Upper lobe of right lung (tissue), 1 donor: ENCODE measurements around the gene FERMT2. TPM values are rescaled to one million over a fixed set of nuclear protein-coding genes. Genes with fewer than 3 reads are reported as not detected.
A peak's percentile ranks its signal among the peaks of the same experiment; 100 is the strongest.

Experiments used
- ATAC-seq: fragments of 200-7000 bp; cut with Tn5 transposase; one replicate; pipeline ENCODE4 v1.9.1; 2020; ENCODE audit warnings: mild to moderate bottlenecking, moderate library complexity
- DNase-seq: peaks from one replicate; pipeline ENCODE4 v3.0.0-alpha.2; 2020
- H3K27ac ChIP-seq: fragments of 200-600 bp; one replicate; pipeline ENCODE4 v1.8.0; 2022
- H3K27me3 ChIP-seq: fragments of 200-600 bp; one replicate; pipeline ENCODE4 v1.8.0; 2022; ENCODE audit warnings: mild to moderate bottlenecking
- H3K36me3 ChIP-seq: fragments of 200-600 bp; one replicate; pipeline ENCODE4 v1.8.0; 2022
- H3K4me1 ChIP-seq: fragments of 200-600 bp; one replicate; pipeline ENCODE4 v1.8.0; 2022
- H3K4me3 ChIP-seq: fragments of 200-600 bp; one replicate; pipeline ENCODE4 v1.8.0; 2022; ENCODE audit warnings: mild to moderate bottlenecking
- H3K9me3 ChIP-seq: fragments of 200-600 bp; one replicate; pipeline ENCODE4 v1.8.0; 2022
- CTCF ChIP-seq: fragments of 200-600 bp; IDR thresholded peaks from one replicate; pipeline ENCODE4 v1.8.0; 2022; ENCODE audit warnings: antibody characterized with exemption
- intact Hi-C: fragments of 100-400 bp; cut with DNase I; formaldehyde crosslinking; loops from one replicate; pipeline ENCODE4 v1.11.0; 2022
- total RNA-seq: library from RNA; stranded (reverse); fragmentation: NEBNext Ultra II Directional; extraction: Animal tissue kit (Norgen Biotek cat#: 25700); gene quantifications from one replicate; pipeline ENCODE4 v1.2.1, GENCODE V29; 2021
- donor health status: DM: no; HTN: yes; CAD: no; lungs with severe emphysema.

Gene FERMT2
- total RNA-seq, 1 donor from 2014 or later = 103 TPM

GRCh38 chr14:52876806-52877205 lies 74.0 kb downstream of the FERMT2 start:
- Histone ChIP-seq H3K9me3 (no peaks in the 10 kb centered on the region), H3K36me3 (peaks cover 73% of the 10 kb centered on the region), H3K4me1 (peaks cover 12% of the 10 kb centered on the region), H3K27ac (no peak overlapping the region), H3K27me3 (no peaks in the 10 kb centered on the region), H3K4me3 (no peak overlapping the region)
- intact Hi-C loops = no loop called here
- no peak for TF ChIP-seq CTCF
- DNase-seq (no peak), ATAC-seq (no peak)

DNA sequence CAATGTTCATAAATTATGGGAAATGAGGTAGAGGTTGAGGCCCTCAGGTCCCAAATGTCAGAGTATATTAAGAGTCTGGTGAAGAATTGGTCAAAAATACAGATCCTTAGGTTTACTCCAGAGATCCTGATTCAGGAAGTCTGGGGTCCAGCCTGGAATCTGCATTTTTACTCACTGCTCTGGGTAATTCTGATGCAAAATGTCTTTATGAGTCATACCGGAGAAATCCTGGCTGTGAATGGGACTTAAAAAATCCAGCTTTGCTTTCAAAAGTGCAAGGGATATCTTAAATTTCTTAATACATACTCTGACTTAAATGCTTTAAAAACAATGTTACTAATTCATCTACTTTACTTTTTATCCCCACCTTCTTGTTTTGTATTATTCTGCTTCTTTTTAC lies 74.5 kb downstream of the FERMT2 start:
- no peak for ATAC-seq
- no peak for DNase-seq
- TF ChIP-seq CTCF = no peak
- peaks cover 11% of the 10 kb centered on the region for H3K4me1 ChIP-seq
- no peak overlapping the region for H3K27ac ChIP-seq
- no peaks in the 10 kb centered on the region for H3K9me3 ChIP-seq
- H3K27me3 ChIP-seq = no peaks in the 10 kb centered on the region
- intact Hi-C loops = no loop called here
- peaks cover 78% of the 10 kb centered on the region for H3K36me3 ChIP-seq
- H3K4me3 ChIP-seq = no peak overlapping the region

- ATAC-seq = no peak
- intact Hi-C loops = no loop called here
- peaks cover 79% of the 10 kb centered on the region for H3K36me3 ChIP-seq
- H3K27ac ChIP-seq = no peak overlapping the region
- no peaks in the 10 kb centered on the region for H3K27me3 ChIP-seq
- TF ChIP-seq CTCF = no peak
- H3K4me3 ChIP-seq = no peak overlapping the region
- no peaks in the 10 kb centered on the region for H3K9me3 ChIP-seq
- peaks cover 6% of the 10 kb centered on the region for H3K4me1 ChIP-seq
- no peak for DNase-seq
These were observed 75.1 kb downstream of the FERMT2 start for GRCh38 chr14:52875707-52876106.

DNA sequence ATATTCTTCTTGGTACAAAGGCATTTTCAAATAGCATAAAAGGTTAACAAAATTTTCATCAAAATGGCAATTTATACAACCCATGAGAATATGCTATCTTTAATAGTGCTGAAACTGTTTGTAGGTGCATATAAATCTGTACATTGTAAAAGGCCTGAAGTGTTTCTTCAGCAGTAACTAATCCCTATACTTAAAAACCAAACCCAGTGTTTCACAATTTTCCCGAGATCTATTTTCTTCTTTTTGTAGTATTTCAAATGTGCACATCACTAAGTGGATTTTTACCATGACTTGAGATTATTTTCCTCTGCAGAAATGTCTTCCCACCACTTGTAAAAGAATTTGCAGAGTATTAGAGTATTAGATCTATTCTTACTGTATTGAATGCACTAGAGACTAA lies 76.5 kb downstream of the FERMT2 start:
- H3K4me1 ChIP-seq = peaks cover 6% of the 10 kb centered on the region
- no peak overlapping the region for H3K4me3 ChIP-seq
- no peak overlapping the region for H3K27ac ChIP-seq
- H3K9me3 ChIP-seq = no peaks in the 10 kb centered on the region
- no peak for DNase-seq
- TF ChIP-seq CTCF = no peak
- intact Hi-C loops = no loop called here
- no peak for ATAC-seq
- H3K27me3 ChIP-seq = no peaks in the 10 kb centered on the region
- peaks cover 80% of the 10 kb centered on the region for H3K36me3 ChIP-seq

GRCh38 chr14:52873694-52874093 lies 77.2 kb downstream of the FERMT2 start:
- H3K27me3 ChIP-seq = no peaks in the 10 kb centered on the region
- no peak overlapping the region for H3K27ac ChIP-seq
- ATAC-seq (peak; percentile 58), DNase-seq (no peak)
- H3K9me3 ChIP-seq = no peaks in the 10 kb centered on the region
- H3K4me3 ChIP-seq = no peak overlapping the region
- H3K4me1 ChIP-seq = peaks cover 6% of the 10 kb centered on the region
- H3K36me3 ChIP-seq = peaks cover 85% of the 10 kb centered on the region
- no peak for TF ChIP-seq CTCF
- intact Hi-C loops = no loop called here

DNA sequence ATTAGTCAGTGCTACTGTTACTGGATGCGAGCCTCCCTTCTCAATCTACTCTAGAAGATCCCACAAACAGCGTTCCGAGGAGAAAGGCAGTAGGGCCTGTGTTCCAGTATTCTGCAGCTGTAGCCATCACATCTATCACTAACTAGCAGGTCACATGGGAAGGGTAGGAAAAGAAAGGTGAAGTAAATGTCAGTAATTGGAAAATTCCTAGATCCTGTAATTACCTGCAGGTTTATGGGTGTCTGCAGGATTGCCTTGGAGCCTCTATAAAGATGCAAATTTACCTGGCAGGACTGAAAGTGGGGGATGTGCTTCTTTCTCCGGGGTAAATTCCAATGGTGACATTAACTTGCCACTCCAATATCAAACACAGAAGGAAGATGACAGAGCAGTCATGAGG lies 77.8 kb downstream of the FERMT2 start:
- DNase-seq = no peak
- no peak overlapping the region for H3K27ac ChIP-seq
- no peaks in the 10 kb centered on the region for H3K9me3 ChIP-seq
- H3K4me1 ChIP-seq = peaks cover 6% of the 10 kb centered on the region
- H3K36me3 ChIP-seq = peaks cover 88% of the 10 kb centered on the region
- TF ChIP-seq CTCF = no peak
- intact Hi-C loops = no loop called here
- H3K27me3 ChIP-seq = no peaks in the 10 kb centered on the region
- no peak for ATAC-seq
- H3K4me3 ChIP-seq = no peak overlapping the region
